Measurements from ENCODE around the gene ASCL5.

DNA sequence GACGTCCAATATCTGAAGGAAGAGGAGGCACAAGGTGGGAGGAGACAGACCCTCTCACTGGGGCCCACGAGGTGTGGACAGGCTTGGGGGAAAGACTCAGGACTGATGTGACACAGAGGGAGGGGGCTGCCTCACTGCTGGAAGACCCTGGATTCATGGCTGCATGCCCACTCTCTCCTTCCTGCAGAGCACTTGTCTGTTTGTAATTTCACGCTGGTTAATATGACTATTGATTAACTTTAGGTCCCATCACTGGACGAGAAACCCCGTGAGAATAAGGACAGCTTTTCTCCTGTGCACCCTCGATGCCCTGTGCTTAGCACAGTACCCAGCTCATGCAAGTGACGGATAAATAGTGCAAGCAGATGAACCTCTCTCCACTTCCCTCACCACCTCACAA is 49.9 kb downstream of the ASCL5 start:
- no peak for TF ChIP-seq CTCF (IDR thresholded peaks at IDR 0.05)
- no peak for TF ChIP-seq POLR2A (IDR thresholded peaks at IDR 0.05)

All from vagina (tissue), 2 donors.